NOMO-1 treated with dmso at 0.1 percent for 144 hours (cell line): ENCODE results near the gene WFIKKN2.

Experiments used
- DNase-seq: peaks from one replicate; lab custom pipeline; 2025; ENCODE audit not compliant: unreplicated experiment; lab: John Stamatoyannopoulos, UW

The WFIKKN2 gene

GRCh38 chr17:50808888-50809287 is 26.5 kb upstream of the WFIKKN2 start:
- no peak for DNase-seq

- no peak for DNase-seq
Observed at GRCh38 chr17:50813583-50813982, 21.8 kb upstream of the WFIKKN2 start.

- no peak for DNase-seq
Observed at GRCh38 chr17:50815400-50815799, 20.0 kb upstream of the WFIKKN2 start.

GRCh38 chr17:50816271-50816670 is 19.1 kb upstream of the WFIKKN2 start:
- no peak for DNase-seq

GRCh38 chr17:50816771-50817751 is 18.3 kb upstream of the WFIKKN2 start:
- DNase-seq: no peak

- no peak for DNase-seq
Observed at GRCh38 chr17:50817838-50818237, 17.5 kb upstream of the WFIKKN2 start.

GRCh38 chr17:50818261-50818660 is 17.1 kb upstream of the WFIKKN2 start:
- DNase-seq: no peak

- no peak for DNase-seq
Observed at GRCh38 chr17:50818921-50819657, 16.3 kb upstream of the WFIKKN2 start.

GRCh38 chr17:50820651-50821050 is 14.7 kb upstream of the WFIKKN2 start:
- no peak for DNase-seq

- DNase-seq: no peak
Observed at GRCh38 chr17:50822550-50822949, 12.8 kb upstream of the WFIKKN2 start.

GRCh38 chr17:50824429-50824828 is 11.0 kb upstream of the WFIKKN2 start:
- DNase-seq: no peak

- no peak for DNase-seq
Observed at GRCh38 chr17:50825188-50825587, 10.2 kb upstream of the WFIKKN2 start.

- DNase-seq: no peak
Observed at GRCh38 chr17:50828508-50829170, 6.7 kb upstream of the WFIKKN2 start.

GRCh38 chr17:50829332-50829731 is 6.1 kb upstream of the WFIKKN2 start:
- DNase-seq: no peak

- no peak for DNase-seq
Observed at GRCh38 chr17:50830352-50830751, 5.0 kb upstream of the WFIKKN2 start.

- DNase-seq: no peak
Observed at GRCh38 chr17:50830994-50831393, 4.4 kb upstream of the WFIKKN2 start.

- DNase-seq: no peak
Observed at GRCh38 chr17:50831471-50831928, 3.9 kb upstream of the WFIKKN2 start.

GRCh38 chr17:50832267-50832863 is 3.0 kb upstream of the WFIKKN2 start:
- no peak for DNase-seq

- no peak for DNase-seq
Observed at GRCh38 chr17:50832864-50833381, 2.5 kb upstream of the WFIKKN2 start.

GRCh38 chr17:50833510-50834428 is 1.6 kb upstream of the WFIKKN2 start:
- no peak for DNase-seq
